DMS 273 treated with DMSO at 0.1 percent for 48 hours (cell line): ENCODE data around the gene COPG1.
A peak's percentile ranks its signal among the peaks of the same experiment; 100 is the strongest.

Experiments
- DNase-seq: peaks from one replicate; lab custom pipeline; 2025; lab: John Stamatoyannopoulos, UW

Gene COPG1

GRCh38 chr3:129314386-129315222 lies 65.2 kb downstream of the COPG1 start:
- peak; percentile 79 for DNase-seq

GRCh38 chr3:129315223-129315997 lies 66.0 kb downstream of the COPG1 start:
- DNase-seq = no peak

GRCh38 chr3:129315998-129316247 lies 66.5 kb downstream of the COPG1 start:
- DNase-seq = no peak

- DNase-seq = peak; percentile 36
These were observed 67.0 kb downstream of the COPG1 start for GRCh38 chr3:129316248-129317013.

GRCh38 chr3:129317014-129317771 lies 67.8 kb downstream of the COPG1 start:
- DNase-seq = no peak

- no peak for DNase-seq
These were observed 68.4 kb downstream of the COPG1 start for GRCh38 chr3:129317848-129318247.

GRCh38 chr3:129318921-129319320 lies 69.5 kb downstream of the COPG1 start:
- DNase-seq = no peak

- DNase-seq = no peak
These were observed 70.9 kb downstream of the COPG1 start for GRCh38 chr3:129320261-129320660.

- no peak for DNase-seq
These were observed 71.5 kb downstream of the COPG1 start for GRCh38 chr3:129320825-129321487.

- DNase-seq = no peak
These were observed 72.5 kb downstream of the COPG1 start for GRCh38 chr3:129321887-129322286.

- no peak for DNase-seq
These were observed 74.4 kb downstream of the COPG1 start for GRCh38 chr3:129323651-129324294.

GRCh38 chr3:129324855-129325254 lies 75.4 kb downstream of the COPG1 start:
- no peak for DNase-seq

- DNase-seq = no peak
These were observed 76.0 kb downstream of the COPG1 start for GRCh38 chr3:129325383-129325782.

GRCh38 chr3:129326138-129326537 lies 76.7 kb downstream of the COPG1 start:
- DNase-seq = no peak

GRCh38 chr3:129326595-129326994 lies 77.2 kb downstream of the COPG1 start:
- DNase-seq = no peak
